HepG2 (cell line): ENCODE measurements around the gene IGF1.

Source experiments
- FOXM1 ChIP-seq: sonication (generic); formaldehyde crosslinking; IDR thresholded peaks from 2 replicates; pipeline ENCODE4 v1.5.0; 2020; ENCODE audit warnings: missing genetic modification reagents
- GATAD2A ChIP-seq: IDR thresholded peaks from 2 replicates; pipeline ENCODE4 v1.6.1; 2016
- HNRNPL ChIP-seq: fragments of 200-400 bp; formaldehyde crosslinking; IDR thresholded peaks from 2 replicates; pipeline ENCODE4 v1.6.1; 2017; ENCODE audit warnings: mild to moderate bottlenecking, low read depth, low read length
- KDM1A ChIP-seq: IDR thresholded peaks from 2 replicates; pipeline ENCODE4 v1.6.1; 2016; ENCODE audit warnings: missing compliant biosample characterization
- POLR2A ChIP-seq, 2 experiments: IDR thresholded peaks; 2 replicates each; pipeline ENCODE4 v1.6.1; 2011; ENCODE audit warnings: low read depth in 2 of 2, low read length in 2 of 2, mild to moderate bottlenecking in 1 of 2, moderate library complexity in 1 of 2; ENCODE audit not compliant: insufficient read depth in 1 of 2
- POLR2AphosphoS5 ChIP-seq: IDR thresholded peaks from 2 replicates; pipeline ENCODE4 v1.6.1; 2012; ENCODE audit warnings: low read depth, low read length
- RAD21 ChIP-seq: fragments of 450-650 bp; formaldehyde crosslinking; IDR thresholded peaks from 2 replicates; pipeline ENCODE4 v1.5.0; 2020; ENCODE audit warnings: mild to moderate bottlenecking
- SMC3 ChIP-seq: IDR thresholded peaks from 2 replicates; pipeline ENCODE4 v1.6.1; 2011; ENCODE audit warnings: low read length, improper control_type of control experiment
- TAF1 ChIP-seq: sonication (generic); formaldehyde crosslinking; IDR thresholded peaks from 2 replicates; pipeline ENCODE4 v1.4.0; 2020; ENCODE audit warnings: missing genetic modification reagents
- U2AF2 ChIP-seq: fragments of 200-400 bp; formaldehyde crosslinking; IDR thresholded peaks from 2 replicates; pipeline ENCODE4 v1.6.1; 2017; ENCODE audit warnings: low read depth, mild to moderate bottlenecking, low read length
- YEATS2 ChIP-seq: sonication (generic); formaldehyde crosslinking; IDR thresholded peaks from 2 replicates; pipeline ENCODE4 v1.4.0; 2020; ENCODE audit warnings: missing genetic modification reagents, borderline replicate concordance
- ZNF24 ChIP-seq: fragments of 450-650 bp; IDR thresholded peaks from 2 replicates; pipeline ENCODE4 v1.6.1; 2017; ENCODE audit warnings: antibody characterized with exemption, mild to moderate bottlenecking
- ZNF616 ChIP-seq: sonication (generic); formaldehyde crosslinking; IDR thresholded peaks from 2 replicates; pipeline ENCODE4 v1.5.0; 2020; ENCODE audit warnings: low read depth, mild to moderate bottlenecking, missing genetic modification reagents

GRCh38 chr12:102417055-102417454, 63.3 kb downstream of the IGF1 start:
- TF ChIP-seq ZNF616 (CRISPR knock-in tag) (no peak), POLR2A (IDR thresholded peaks at IDR 0.05; ENCODE audit: insufficient read depth in 1 of 2, low read depth in 2 of 2, low read length in 2 of 2) (no peak), TAF1 (no peak), POLR2AphosphoS5 (no peak), YEATS2 (CRISPR knock-in tag) (no peak), ZNF24 (no peak), HNRNPL (no peak), KDM1A (CRISPR knock-in tag) (no peak), RAD21 (CRISPR knock-in tag) (no peak), SMC3 (no peak), FOXM1 (CRISPR knock-in tag) (no peak), GATAD2A (CRISPR knock-in tag) (peak; percentile 36; the same call in 1 of the 2 replicates), U2AF2 (no peak)
